Ureter (tissue), 1 donor: Measurements from ENCODE around the gene PTEN. TPM values are rescaled to one million over a fixed set of nuclear protein-coding genes. Genes with fewer than 3 reads are reported as not detected.
"Not testable (repeated sequence)": the region's sequence is repeated elsewhere in the genome, so short reads cannot be mapped to it uniquely, and the experiment has no call there.

Experiments used
- DNase-seq: peaks from one replicate; pipeline ENCODE4 v3.0.0-alpha.2; 2020; ENCODE audit warnings: low spot score
- total RNA-seq: library from RNA; stranded (reverse); gene quantifications from one replicate; pipeline ENCODE4 v1.2.4, GENCODE V29; 2023
- donor health status: DM: yes; HTN: yes; CAD: no.

Gene PTEN
- total RNA-seq, 1 donor from 2014 or later, result 159 TPM

DNA sequence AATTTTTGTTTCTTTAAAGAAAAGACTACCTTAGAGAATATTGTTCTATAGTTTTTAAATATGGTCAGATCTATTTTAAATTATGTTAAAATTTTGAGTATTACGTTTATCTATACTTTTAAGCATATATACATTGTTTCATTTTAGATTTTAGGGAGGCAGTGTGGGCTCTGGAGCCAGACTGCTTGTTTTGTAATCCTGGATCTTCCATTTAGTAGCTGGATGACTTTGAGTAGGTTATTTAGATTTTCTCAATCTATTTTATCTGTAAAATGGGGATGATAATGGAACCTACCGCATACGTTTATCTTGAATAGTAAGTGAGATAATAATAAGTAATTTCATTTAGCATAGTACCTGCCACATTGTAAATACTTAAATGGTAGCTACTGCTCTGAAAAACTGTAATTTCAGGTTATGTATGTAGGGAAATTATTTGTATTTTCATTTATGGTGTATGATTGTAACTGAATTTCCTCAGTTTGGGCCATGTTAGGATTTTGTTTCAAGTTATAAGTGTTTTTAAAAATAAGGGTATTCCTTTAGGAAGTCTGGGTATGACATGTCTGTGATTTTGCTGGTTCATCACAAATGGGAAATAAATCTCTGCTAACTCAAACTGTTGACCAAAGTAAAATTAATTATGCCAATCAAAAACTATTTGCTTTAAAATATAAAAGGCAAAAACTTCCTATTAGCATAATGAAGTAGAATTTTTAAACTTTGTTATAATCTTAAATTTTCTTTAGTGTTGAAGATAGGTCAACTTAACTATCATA, 6.5 kb downstream of the PTEN start:
- no peak for DNase-seq

DNA sequence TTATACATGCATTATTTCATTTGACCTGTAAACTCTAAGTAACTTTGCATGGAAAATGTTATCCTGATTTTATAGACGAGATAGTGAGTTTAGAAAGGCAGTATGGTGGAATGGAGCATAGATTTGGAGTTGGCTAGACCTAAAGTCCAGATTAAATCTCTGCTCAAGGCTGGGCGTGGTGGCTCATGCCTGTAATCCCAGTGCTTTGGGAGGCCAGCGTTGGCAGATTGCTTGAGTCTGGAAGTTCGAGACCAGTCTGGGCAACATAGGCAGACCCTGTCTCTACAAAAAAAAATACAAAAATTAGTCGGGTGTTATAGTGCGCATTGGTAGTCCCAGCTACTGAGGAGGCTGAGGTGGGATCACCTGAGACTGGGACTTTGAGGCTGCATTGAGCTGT, 9.4 kb downstream of the PTEN start:
- no peak for DNase-seq

DNA sequence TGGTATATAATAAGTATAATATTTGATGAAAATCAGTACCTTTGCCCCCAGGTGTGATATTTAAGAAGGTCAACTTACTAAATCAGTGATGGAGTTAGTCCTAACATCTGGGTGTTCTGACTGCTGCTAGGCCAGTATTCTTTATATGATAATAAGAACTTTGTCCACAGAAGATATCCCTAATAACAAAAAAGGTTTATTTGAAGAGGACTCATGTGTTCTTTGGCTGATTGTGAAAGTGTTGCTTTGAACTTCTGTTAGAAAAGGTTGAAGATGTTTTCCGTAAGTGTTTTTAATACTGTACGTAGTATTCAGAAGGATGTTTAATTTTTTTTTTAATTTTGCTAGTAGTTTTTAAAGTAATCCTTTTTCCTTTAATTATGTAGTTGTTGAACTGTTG, 10.2 kb downstream of the PTEN start:
- DNase-seq, result no peak

DNA sequence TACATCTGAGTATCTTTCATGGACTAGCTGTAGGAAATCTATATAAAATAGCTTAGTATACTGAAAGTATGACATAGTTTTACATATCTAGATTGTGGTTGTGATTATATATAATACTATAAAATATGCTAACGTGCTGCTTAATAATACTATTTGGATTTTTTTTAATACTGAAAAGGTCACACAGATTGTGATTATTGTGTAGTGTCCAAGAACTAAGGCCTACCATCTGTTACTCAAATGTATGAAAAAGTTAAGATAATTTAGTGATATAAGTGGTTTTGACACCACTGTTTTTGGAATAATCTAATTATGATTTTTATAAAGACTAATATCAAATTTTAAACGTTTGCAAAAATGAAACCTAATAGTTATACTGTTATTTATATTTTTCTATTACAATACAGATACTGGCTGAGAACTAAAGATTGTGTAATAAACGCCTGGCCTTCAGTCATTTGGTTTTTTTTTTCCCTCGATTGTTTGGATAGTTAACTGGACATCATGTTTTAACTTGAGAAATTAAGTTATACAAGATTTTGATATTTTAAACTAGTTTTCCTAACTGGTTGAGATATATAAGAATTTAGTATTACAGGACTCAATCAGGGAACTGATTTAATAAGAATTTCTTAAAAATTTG, 12.6 kb downstream of the PTEN start:
- DNase-seq, result no peak

DNA sequence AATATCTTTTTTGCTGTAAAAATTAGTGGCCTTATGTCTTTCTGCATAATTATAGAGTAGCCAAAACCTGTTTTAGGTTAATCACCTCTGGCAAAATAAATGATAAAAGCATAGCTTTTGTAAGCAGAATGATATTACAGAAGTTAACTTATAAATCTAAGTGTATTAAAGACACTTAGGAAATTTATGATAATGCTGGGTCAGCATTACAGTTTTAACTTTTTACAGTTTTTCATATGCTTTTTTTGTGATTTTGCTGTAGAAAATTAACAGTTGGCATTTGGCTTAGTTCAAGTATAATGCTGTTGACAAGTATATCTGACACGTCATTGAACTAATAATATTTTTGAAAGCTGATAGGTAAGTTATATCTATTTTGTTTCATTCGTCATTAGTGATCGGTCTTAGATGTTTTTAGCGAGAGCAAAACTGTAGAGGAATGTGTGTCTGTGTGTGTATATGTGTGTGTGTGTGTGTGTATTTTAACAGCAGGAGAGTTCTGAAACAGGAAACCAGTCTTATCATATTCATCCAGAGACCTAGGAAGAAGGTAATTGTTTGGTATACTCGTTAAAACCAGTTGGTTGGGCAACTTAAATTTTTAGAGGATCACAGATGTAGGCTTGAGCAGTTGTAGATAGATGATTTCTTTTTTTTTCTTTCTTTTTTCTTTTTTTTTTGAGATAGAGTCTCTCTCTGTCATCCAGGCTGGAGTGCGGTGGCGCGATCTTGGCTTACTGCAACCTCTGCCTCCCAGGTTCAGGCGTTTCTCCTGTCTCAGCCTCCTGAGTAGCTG, 15.4 kb downstream of the PTEN start:
- DNase-seq, result no peak

DNA sequence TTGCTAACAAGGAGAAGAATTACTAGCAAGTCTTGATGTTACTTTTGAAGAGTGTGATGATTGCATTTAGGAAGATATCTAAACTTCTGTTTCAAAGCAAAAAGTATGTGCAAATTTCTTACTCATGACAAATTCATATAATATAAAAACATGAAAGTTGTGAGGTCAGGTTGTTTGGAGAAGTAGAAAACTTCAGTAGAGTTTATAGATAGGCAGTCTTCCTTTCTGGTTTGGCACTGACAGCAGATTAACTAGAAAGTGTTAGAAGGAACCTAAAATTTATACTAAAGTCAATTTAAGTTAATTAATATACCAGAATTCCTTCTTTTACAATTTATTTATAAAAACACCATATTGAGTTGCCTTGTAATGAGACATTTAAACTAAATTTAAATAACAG, 16.9 kb downstream of the PTEN start:
- DNase-seq, result no peak

DNA sequence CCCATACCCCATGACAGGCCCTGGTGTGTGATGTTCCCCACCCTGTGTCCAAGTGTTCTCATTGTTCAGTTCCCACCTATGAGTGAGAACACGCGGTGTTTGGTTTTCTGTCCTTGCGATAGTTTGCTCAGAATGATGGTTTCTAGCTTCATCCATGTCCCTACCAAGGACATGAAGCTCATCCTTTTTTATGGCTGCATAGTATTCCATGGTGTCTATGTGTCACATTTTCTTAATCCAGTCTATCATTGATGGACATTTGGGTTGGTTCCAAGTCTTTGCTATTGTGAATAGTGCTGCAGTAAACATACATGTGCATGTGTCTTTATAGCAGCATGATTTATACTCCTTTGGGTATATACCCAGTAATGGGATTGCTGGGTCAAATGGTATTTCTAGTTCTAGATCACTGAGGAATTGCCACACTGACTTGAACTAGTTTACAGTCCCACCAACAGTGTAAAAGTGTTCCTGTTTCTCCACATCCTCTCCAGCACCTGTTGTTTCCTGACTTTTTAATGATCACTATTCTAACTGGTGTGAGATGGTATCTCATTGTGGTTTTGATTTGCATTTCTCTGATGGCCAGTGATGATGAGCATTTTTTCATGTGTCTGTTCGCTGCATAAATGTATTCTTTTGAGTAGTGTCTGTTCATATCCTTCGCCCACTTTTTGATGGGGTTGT, 18.1 kb downstream of the PTEN start:
- not testable (repeated sequence) for DNase-seq

DNA sequence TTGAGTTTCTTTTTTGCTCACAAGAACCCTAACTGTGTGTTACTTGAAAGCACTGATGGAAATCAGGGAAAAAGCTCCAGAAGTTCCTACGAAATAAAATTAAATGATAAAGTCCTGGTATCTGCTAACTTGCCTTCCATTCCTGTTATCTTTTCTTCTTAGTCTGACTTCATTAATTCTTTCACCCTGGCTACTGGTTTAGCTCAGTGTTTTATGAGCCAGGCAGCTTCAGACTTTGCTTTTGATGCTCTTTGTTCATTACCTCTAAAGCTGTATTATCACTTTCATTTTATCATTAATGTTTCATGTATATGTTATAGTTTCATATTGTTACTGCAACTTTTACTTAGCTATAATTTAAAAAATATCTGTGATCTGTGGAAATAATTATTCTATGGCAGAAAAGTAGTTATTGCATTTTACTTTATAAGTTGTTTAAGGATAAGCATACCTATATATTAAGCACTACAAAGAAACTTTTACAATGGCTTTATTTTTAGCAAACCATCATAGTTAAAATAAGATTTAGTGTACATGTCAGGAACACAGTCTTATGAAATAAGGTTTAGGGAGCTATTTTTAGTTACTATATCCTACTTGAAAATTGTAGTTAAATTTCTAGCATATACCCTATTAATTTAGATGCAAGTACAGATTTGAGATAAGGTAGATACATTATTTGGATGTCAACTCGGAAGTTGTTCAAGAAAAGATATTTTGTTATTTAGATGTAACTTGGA, 19.3 kb downstream of the PTEN start:
- no peak for DNase-seq

DNA sequence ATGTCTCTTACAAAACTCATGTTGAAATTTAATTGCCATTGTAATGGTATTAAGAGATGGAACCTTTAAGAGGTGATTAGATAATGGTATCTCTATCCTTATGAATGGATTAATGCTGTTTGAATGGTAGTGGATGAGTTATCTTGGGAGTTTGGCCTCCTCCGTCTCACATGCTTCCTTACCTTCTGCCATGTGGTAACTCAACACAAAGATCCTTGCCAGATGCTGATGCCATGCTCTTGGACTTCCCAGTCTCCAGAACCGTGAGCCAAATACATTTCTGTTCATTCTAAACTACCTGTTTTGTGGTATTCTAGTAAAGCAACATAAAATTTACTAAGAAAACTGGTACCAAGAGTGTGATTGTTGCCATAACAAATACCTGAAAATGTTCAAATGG, 23.2 kb downstream of the PTEN start:
- no peak for DNase-seq

DNA sequence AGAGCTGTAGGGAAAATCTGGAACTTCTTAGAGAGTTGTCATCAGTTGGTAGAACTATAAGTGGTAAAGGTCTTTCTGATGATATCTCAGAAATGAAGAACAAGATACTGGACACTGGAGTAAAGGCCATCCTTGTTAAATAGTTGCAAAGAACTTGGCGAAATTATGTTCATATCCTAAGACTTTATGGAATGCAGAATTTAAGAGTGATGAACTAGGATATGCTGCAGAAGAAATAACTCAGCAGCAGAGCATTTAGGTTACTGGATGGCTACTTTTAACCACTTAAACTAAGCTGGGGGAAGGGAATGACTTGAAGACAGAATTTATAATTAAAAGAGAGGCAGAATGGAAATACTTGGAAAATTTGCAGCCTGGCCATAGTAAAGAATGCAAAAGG, 23.7 kb downstream of the PTEN start:
- no peak for DNase-seq

DNA sequence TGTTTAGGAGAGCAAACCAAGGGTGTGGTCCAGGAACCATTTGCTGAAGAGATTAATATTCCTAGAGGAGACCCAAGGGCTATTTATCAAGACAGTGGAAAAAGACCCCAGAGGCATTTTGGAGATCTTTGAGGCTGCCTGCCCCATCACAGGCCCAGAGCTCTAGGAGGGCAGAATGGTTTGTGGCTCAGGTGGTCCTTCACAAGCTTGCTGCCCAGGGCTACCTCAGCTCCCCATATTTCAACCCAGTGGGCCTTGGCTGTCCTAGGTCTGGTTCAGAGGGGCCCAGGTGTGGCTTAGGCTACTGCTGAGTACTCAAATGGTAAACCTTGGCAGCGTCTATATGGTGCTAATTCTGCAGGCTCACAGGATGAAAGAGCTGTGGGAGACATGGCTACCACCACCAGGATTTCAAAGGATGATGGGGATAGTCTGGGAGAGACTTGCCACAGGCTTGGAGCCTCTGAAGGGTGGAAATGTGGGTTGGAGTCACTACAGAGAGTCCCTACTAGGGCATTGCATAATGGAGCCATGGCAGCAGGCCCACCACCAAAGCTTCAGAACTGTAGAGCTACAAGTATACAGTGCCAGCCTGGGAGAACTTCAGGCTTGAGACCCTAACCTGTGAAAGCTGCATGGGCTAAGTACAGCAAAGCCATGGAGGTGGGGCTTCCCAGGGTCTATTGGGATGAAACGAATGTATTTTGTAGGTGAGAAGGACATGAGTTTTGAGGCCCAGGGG, 24.3 kb downstream of the PTEN start:
- DNase-seq, result no peak

DNA sequence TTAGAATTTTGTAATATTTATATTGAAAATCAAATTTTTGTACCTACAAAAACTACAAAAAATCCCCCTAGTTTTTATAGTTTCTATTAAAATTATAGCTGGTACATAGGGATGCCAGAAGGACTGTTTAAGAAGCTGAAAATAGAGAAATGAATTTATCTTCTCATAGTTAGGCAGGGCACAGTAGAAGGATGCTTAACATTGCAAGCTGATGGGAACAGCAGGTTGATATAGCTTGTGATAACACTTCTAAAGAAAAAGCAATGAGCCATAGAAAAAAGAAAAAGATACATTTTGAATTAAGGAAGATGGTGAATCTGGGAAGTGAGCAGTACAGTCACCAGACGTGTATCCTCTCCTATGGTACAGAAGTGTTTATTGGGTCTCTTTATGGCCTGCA, 32.0 kb downstream of the PTEN start:
- DNase-seq, result no peak

DNA sequence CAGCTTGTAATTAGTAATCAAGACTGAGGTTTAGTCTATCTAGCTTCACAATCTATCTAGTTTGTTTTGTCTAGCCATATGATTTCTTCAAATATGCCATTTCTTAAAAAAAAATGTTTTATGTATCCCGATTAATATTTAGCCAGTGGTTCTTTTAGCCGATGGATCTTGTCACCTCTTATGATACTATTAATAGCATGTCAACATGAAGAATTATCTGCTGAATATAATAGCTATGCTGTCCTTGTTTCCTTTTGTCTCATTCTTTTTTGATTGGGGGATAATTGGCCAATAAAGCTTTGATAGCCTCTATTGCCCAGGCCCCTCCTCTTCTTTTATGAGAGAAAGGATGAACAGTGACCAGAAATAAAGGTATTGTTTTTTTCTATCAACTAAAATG, 32.8 kb downstream of the PTEN start:
- DNase-seq, result no peak

DNA sequence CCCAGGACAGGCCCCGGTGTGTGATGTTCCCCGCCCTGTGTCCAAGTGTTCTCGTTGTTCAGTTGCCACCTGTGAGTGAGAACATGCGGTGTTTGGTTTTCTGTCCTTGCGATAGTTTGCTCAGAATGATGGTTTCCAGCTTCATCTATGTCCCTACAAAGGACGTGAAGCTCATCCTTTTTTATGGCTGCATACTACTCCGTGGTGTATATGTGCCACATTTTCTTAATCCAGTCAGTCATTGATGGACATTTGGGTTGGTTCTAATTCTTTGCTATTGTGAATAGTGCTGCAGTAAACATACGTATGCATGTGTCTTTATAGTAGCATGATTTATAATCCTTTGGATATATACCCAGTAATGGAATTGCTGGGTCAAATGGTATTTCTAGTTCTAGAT, 34.5 kb downstream of the PTEN start:
- not testable (repeated sequence) for DNase-seq

DNA sequence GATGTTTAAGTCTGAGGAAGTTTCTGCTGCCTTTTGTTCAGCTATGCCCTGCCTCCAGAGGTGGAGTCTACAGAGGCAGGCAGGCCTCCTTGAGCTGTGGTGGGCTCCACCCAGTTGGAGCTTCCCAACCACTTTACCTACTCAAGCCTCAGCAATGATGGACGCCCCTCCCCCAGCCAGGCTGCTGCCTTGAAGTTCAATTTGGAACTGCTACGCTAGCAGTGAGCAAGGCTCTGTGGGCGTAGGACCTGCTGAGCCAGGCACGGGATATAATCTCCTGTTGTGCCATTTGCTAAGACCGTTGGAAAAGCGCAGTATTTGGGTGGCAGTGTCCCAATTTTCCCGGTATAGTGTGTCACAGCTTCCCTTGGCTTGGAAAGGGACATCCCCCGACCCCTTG, 40.0 kb downstream of the PTEN start:
- not testable (repeated sequence) for DNase-seq

DNA sequence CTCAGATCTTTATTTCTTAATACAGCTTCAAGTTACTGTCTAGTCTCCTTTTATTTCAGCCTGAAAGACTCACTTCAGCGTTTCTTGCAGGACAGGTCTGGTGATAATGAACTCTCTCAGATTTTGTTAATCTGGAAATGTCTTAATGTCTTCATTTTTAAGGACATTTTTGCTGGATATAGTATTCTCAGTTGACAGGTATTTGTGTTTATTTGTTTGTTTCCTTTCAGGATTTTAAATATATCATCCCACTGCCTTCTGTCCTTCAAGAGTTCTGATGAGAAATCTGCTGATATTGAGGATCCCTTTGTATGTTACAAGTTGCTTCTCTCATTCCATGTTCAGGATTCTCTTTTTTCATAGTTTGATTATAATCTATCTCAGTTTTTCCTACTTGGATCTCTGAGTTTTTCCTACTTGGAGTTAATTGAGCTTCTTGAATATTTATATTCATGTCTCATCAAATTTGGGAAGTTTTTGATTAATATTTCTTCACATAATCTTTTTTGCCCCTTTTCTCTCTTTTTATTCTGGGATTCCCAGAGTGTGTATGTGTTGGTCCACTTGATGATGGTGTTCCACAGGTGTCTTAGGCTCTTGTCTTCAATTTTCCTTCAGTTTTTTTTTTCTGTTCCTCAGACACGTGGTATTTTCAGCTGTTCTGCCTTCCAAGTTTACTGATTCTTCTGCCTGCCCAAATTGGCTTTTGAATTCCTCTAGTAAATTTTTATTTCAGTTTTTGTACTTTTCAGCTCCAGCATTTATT, 49.9 kb downstream of the PTEN start:
- no peak for DNase-seq

DNA sequence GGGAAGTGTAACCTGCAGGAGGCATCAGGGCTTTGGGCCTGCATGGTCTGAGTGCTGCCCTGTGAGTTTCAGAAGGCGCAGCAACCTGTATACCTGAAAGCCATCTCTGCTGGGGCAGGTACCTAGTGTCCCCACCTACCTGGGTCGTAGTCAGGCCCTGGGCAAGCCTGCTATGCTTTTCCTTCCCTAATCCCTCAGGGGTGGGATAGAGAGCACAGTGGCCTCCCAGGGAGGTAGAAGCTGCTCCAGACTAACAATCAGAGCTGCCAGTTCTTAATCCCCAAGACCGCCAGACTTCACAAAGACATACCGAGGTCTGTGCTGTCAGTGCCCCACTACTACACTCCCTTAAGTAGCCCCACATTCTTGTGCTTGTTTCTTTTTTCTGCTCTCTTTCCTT, 52.0 kb downstream of the PTEN start:
- DNase-seq, result no peak

DNA sequence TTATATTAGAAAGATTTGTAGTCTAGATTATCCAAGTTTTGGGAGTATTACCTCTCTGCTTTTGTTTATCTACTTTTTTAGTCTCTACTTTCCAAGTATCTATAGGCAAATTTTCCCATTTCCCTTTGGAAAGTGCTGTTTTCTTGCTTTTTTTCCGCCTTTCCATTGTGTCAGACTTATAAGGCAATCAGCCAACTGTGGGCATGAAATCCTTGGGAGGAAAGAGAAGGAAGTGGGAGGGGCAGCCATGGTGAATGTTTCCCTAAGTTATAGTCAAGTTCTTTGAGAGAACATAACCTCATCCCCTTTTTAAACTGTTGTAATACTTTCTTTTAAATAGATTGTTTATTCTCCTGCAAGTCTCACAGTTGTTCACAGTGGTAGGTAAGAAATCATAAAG, 52.6 kb downstream of the PTEN start:
- no peak for DNase-seq

DNA sequence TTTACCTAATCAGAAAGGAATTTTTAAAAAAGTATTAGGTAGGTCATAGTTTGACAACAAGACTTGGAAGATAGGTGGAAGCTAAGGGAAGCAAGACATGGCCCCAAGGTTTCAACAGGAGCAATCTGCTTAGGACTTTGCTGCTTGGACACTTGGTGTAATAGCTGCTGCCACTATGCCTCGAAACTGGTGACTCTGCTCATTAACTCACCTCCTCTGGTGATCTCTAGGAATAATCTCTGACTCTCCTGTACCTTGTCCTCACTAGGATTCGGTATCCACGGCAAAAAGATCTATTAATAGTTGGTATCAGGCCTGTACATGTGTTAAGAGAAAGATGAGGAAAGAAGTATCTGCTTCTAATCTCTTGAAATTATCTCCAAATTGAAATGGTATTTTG, 53.1 kb downstream of the PTEN start:
- no peak for DNase-seq

DNA sequence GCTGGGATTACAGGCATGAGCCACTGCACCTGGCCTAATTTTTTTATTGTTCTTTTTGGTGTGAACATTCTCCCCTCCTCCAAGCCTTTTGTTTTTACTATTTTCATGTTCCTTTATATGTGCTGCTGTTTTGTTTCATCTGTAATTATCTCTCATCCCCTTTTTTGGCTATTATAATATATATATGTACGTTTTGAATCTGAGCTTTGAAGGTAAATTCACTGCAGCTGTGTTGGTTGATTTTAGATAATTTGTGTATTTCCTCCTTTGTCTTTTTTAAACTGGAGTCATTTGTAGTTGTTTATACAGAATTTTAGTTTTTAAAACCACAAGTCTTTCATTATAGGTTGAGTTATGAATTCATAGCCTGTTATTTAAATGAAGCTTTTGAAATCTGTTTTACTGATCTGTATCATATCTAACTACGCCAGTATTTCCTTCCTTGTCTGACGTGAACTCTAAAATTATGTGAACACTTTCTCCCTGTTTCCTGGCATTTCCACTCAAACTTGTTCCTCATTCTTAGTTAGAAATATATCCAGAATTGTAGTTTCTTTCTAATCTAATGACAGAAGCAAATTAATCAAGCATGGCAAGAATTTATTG, 54.9 kb downstream of the PTEN start:
- DNase-seq, result no peak
